Spleen (tissue), 11 donors: ENCODE data around the gene APLF. TPM values are rescaled to one million over a fixed set of nuclear protein-coding genes. Genes with fewer than 3 reads are reported as not detected.
A peak's percentile ranks its signal among the peaks of the same experiment; 100 is the strongest.

Source experiments
- DNase-seq: peaks from one replicate; pipeline ENCODE4 v3.0.0-alpha.2; 2020
- H3K27ac ChIP-seq, 8 donors: fragments of 200-600 bp; sonication (generic) in 7 of 8; 1 replicate in 4 of 8; 2 replicates in 4 of 8; pipeline versions ENCODE4 v1.5.0 to v1.8.0; 2016 to 2021; ENCODE audit warnings: inconsistent platforms in 4 of 8, mild to moderate bottlenecking in 4 of 8, moderate library complexity in 1 of 8
- H3K27me3 ChIP-seq, 7 donors: fragments of 200-600 bp; sonication (generic) in 6 of 7; replicated peaks in 1 of 7; 1 replicate in 4 of 7; 2 replicates in 3 of 7; pipeline versions ENCODE4 v1.5.0 to v1.8.0; 2016 to 2021; ENCODE audit warnings: inconsistent platforms in 3 of 7, mild to moderate bottlenecking in 1 of 7
- H3K36me3 ChIP-seq, 6 donors: fragments of 200-600 bp; sonication (generic) in 5 of 6; 1 replicate in 4 of 6; 2 replicates in 2 of 6; pipeline versions ENCODE4 v1.5.0 to v1.8.0; 2016 to 2021; ENCODE audit warnings: inconsistent platforms in 2 of 6
- H3K4me1 ChIP-seq, 6 donors: fragments of 200-600 bp; sonication (generic) in 5 of 6; 1 replicate in 3 of 6; 2 replicates in 3 of 6; pipeline versions ENCODE4 v1.5.0 to v1.8.0; 2016 to 2021; ENCODE audit warnings: inconsistent platforms in 3 of 6
- H3K4me3 ChIP-seq, 8 donors: fragments of 200-600 bp; sonication (generic) in 7 of 8; 1 replicate in 4 of 8; 2 replicates in 4 of 8; pipeline versions ENCODE4 v1.5.0 to v1.8.0; 2016 to 2021; ENCODE audit warnings: inconsistent platforms in 4 of 8, mild to moderate bottlenecking in 4 of 8, moderate library complexity in 2 of 8
- H3K9me3 ChIP-seq, 8 donors: fragments of 200-600 bp; sonication (generic) in 7 of 8; 1 replicate in 4 of 8; 2 replicates in 4 of 8; pipeline versions ENCODE4 v1.5.0 to v1.8.0; 2016 to 2021; ENCODE audit warnings: inconsistent platforms in 4 of 8
- CTCF ChIP-seq, 11 experiments: fragments of 200-600 bp in 7 of 11; fragments of 450-650 bp in 4 of 11; sonication (generic) in 4 of 11; IDR thresholded peaks in 8 of 11; conservative IDR thresholded peaks in 3 of 11; 1 replicate in 7 of 11; 2 replicates in 4 of 11; pipeline versions ENCODE4 v1.4.0 to v1.8.0; 2016 to 2021; ENCODE audit warnings: antibody characterized with exemption in 11 of 11, inconsistent platforms in 4 of 11, mild to moderate bottlenecking in 1 of 11
- POLR2A ChIP-seq, 3 donors: fragments of 450-650 bp; IDR thresholded peaks; one replicate each; pipeline ENCODE4 v1.5.1; 2017; ENCODE audit warnings: antibody characterized with exemption in 3 of 3, mild to moderate bottlenecking in 1 of 3
- POLR2AphosphoS5 ChIP-seq, 3 donors: sonication (generic); formaldehyde crosslinking; IDR thresholded peaks; one replicate each; pipeline ENCODE4 v1.5.1; 2017; ENCODE audit warnings: antibody characterized with exemption in 3 of 3
- WGBS, 5 donors: extraction: QIAGEN DNeasy Blood & Tissue Kit in 3 of 5; methylation state at CpG; one replicate each; pipeline versions ENCODE4 v1.1.5 to v1.1.7; 2013 to 2018; 5-methylcytosine and 5-hydroxymethylcytosine counted together
- intact Hi-C: fragments of 100-400 bp; cut with DNase I; formaldehyde crosslinking; loops from one replicate; pipeline ENCODE4 v1.15.0; 2023; ENCODE audit warnings: low total_unique reads
- polyA plus RNA-seq, 3 donors: library from polyadenylated mRNA; stranded (reverse); fragments of 200-250 nt; gene quantifications; one replicate each; pipeline ENCODE4 v1.2.1, GENCODE V29; 2013
- total RNA-seq, 7 donors: library from RNA; depleted of rRNA in 3 of 7; stranded (reverse); fragments of >200 nt in 3 of 7; fragmentation: NEBNext Ultra II Directional in 4 of 7; extraction: Animal tissue kit (Norgen Biotek cat#: 25700) in 4 of 7; gene quantifications; one replicate each; pipeline versions ENCODE4 v1.1.0 to v1.2.1, GENCODE V29; 2016 to 2021
- donor health status: healthy with polysubstance abuse.
- donor health status: DM: no; HTN: no; CAD: no; lungs with moderate emphysema.
- donor health status: DM: no; HTN: no; CAD: no.
- donor health status: Bipolar disorder and iron deficiency.
- donor health status: healthy.
- donor health status: DM: no; HTN: no; CAD: no.
- donor health status: DM: yes; HTN: yes; CAD: no.

Gene APLF
- total and polyA plus RNA-seq, 10 donors = 1.1 to 7.2 (median 5.0) TPM

GRCh38 chr2:68468801-68469200 lies 1.4 kb downstream of the APLF start:
- intact Hi-C loops = loop anchor here (10.0 kb wide), 1 partner anchor 446 kb away; no protein-coding TSS in a partner anchor
- no peak overlapping the region for H3K27ac ChIP-seq
- peaks cover 13 to 49% (median 25%) of the 10 kb centered on the region in 6 donors for H3K4me1 ChIP-seq
- no peaks in the 10 kb centered on the region for H3K27me3 ChIP-seq
- 82 to 94% (median 88%) methylated on average over 2 of the region's 2 CpGs for WGBS, 5 donors
- H3K36me3 ChIP-seq = no peaks in the 10 kb centered on the region
- TF ChIP-seq POLR2AphosphoS5 (IDR thresholded peaks at IDR 0.05) = no peak
- TF ChIP-seq CTCF (IDR thresholded peaks at IDR 0.05 in 8 of 11, conservative IDR thresholded peaks at IDR 0.05 in 3 of 11) = no peak
- no peak for TF ChIP-seq POLR2A (IDR thresholded peaks at IDR 0.05)
- no peaks in the 10 kb centered on the region for H3K9me3 ChIP-seq
- DNase-seq = no peak
- H3K4me3 ChIP-seq = peak overlapping the region in 1 of 8 donors; percentile 94

GRCh38 chr2:68469935-68470334 lies 2.5 kb downstream of the APLF start:
- H3K4me3 ChIP-seq = no peak overlapping the region
- no peak overlapping the region for H3K27ac ChIP-seq
- 94 to 98% (median 95%) methylated on average over 1 of the region's 1 CpG for WGBS, 5 donors
- intact Hi-C loops = loop anchor here (10.0 kb wide), 1 partner anchor 445 kb away; no protein-coding TSS in a partner anchor
- no peaks in the 10 kb centered on the region for H3K27me3 ChIP-seq
- no peaks in the 10 kb centered on the region for H3K9me3 ChIP-seq
- peaks cover 13 to 39% (median 22%) of the 10 kb centered on the region in 6 donors for H3K4me1 ChIP-seq
- no peak for DNase-seq
- no peak for TF ChIP-seq CTCF (IDR thresholded peaks at IDR 0.05 in 8 of 11, conservative IDR thresholded peaks at IDR 0.05 in 3 of 11)
- TF ChIP-seq POLR2AphosphoS5 (IDR thresholded peaks at IDR 0.05) = no peak
- no peak for TF ChIP-seq POLR2A (IDR thresholded peaks at IDR 0.05)
- no peaks in the 10 kb centered on the region for H3K36me3 ChIP-seq

GRCh38 chr2:68471385-68471784 lies 4.0 kb downstream of the APLF start:
- 96 to 100% (median 97%) methylated on average over 2 of the region's 2 CpGs for WGBS, 5 donors
- Histone ChIP-seq H3K27ac (no peak overlapping the region), H3K36me3 (no peaks in the 10 kb centered on the region), H3K4me3 (no peak overlapping the region), H3K27me3 (no peaks in the 10 kb centered on the region), H3K9me3 (no peaks in the 10 kb centered on the region), H3K4me1 (peaks cover 7 to 25% (median 12%) of the 10 kb centered on the region in 6 donors)
- TF ChIP-seq POLR2A (IDR thresholded peaks at IDR 0.05) (no peak), POLR2AphosphoS5 (IDR thresholded peaks at IDR 0.05) (no peak)
- no peak for DNase-seq
- intact Hi-C loops = no loop called here

- TF ChIP-seq CTCF (IDR thresholded peaks at IDR 0.05 in 8 of 11, conservative IDR thresholded peaks at IDR 0.05 in 3 of 11) (no peak), POLR2A (IDR thresholded peaks at IDR 0.05) (no peak), POLR2AphosphoS5 (IDR thresholded peaks at IDR 0.05) (no peak)
- no peaks in the 10 kb centered on the region for H3K9me3 ChIP-seq
- intact Hi-C loops = no loop called here
- no peaks in the 10 kb centered on the region for H3K27me3 ChIP-seq
- DNase-seq = no peak
- 91 to 95% (median 92%) methylated on average over 3 of the region's 3 CpGs for WGBS, 5 donors
- H3K36me3 ChIP-seq = no peaks in the 10 kb centered on the region
- no peak overlapping the region for H3K4me3 ChIP-seq
- H3K4me1 ChIP-seq = peaks cover 7 to 16% (median 9%) of the 10 kb centered on the region in 6 donors
- H3K27ac ChIP-seq = no peak overlapping the region
These were observed 5.5 kb downstream of the APLF start for GRCh38 chr2:68472796-68473414.
